K562 (cell line): ENCODE measurements around the gene AP2S1. TPM values are rescaled to one million over a fixed set of nuclear protein-coding genes. Genes with fewer than 3 reads are reported as not detected.

Experiments
- ESRRB ChIP-seq: fragments of 250-450 bp; sonication (Bioruptor Pico); IDR thresholded peaks from 2 replicates; pipeline ENCODE4 v1.5.0; 2020; ENCODE audit warnings: mild to moderate bottlenecking, moderate library complexity, borderline replicate concordance
- FOXM1 ChIP-seq, 2 experiments: fragments of 450-650 bp in 1 of 2; sonication (generic) in 1 of 2; formaldehyde crosslinking in 1 of 2; IDR thresholded peaks; 2 replicates each; pipeline versions ENCODE4 v1.6.1 to v1.9.0; 2017 to 2022; ENCODE audit warnings: low read depth in 2 of 2, mild to moderate bottlenecking in 2 of 2, missing genetic modification reagents in 1 of 2, moderate library complexity in 1 of 2
- POLR2H ChIP-seq: IDR thresholded peaks from 2 replicates; pipeline ENCODE4 v1.6.1; 2016; ENCODE audit warnings: missing genetic modification characterization, low read depth, mild to moderate bottlenecking, control low read depth, missing compliant biosample characterization, moderate library complexity
- ZBTB40 ChIP-seq, 2 experiments: fragments of 450-650 bp in 1 of 2; sonication (generic) in 1 of 2; formaldehyde crosslinking in 1 of 2; IDR thresholded peaks; 2 replicates each; pipeline versions ENCODE4 v1.7.1 to v1.9.0; 2016 to 2022; ENCODE audit warnings: inconsistent platforms in 1 of 2, mild to moderate bottlenecking in 1 of 2, missing genetic modification reagents in 1 of 2
- polyA plus RNA-seq, 8 experiments: library from polyadenylated mRNA; depleted of rRNA in 4 of 8; stranded (reverse) in 5 of 8; unstranded in 3 of 8; fragments of >200 nt; fragmentation: Nextera tagmentation in 2 of 8; fragmentation: Illumina TruSeq in 1 of 8; extraction: Ambion mirVana in 2 of 8; extraction: Trizol in 1 of 8; gene quantifications; 2 replicates each; pipeline versions ENCODE4 v1.2.1 to v1.2.3, GENCODE V29; 2011 to 2014; ENCODE audit warnings: inconsistent platforms in 1 of 8, missing spikeins in 1 of 8
- total RNA-seq, 7 experiments: library from RNA; depleted of rRNA in 6 of 7; stranded (reverse); fragments of >200 nt in 6 of 7; fragmentation: Illumina TruSeq in 2 of 7; extraction: Trizol in 2 of 7; gene quantifications; 2 replicates each; pipeline versions ENCODE4 v1.2.1 to v1.2.3, GENCODE V29; 2011 to 2021; ENCODE audit warnings: low replicate concordance in 1 of 7

The AP2S1 gene
- total and polyA plus RNA-seq, 9 of the 15 experiments (the other 6 are each of a cell fraction or from before 2014, with no cell fraction given): 32.4 to 294 (median 136) TPM

GRCh38 chr19:46859637-46860124, 9.0 kb upstream of the AP2S1 start (continued):
- TF ChIP-seq ZBTB40 (IDR thresholded peaks at IDR 0.05) (peak; percentile 58; the same call in 1 of the 2 replicates), ZBTB40 (CRISPR knock-in tag; IDR thresholded peaks at IDR 0.05) (no peak), POLR2H (tag) (no peak), FOXM1 (IDR thresholded peaks at IDR 0.05; ENCODE audit: low read depth) (0 out of 2 replicates have a peak, but pooled peaks have one; percentile 21), FOXM1 (CRISPR knock-in tag; IDR thresholded peaks at IDR 0.05; ENCODE audit: low read depth) (no peak), ESRRB (CRISPR knock-in tag) (no peak)
